ENCODE measurements around the gene SALL3.
"Not testable (repeated sequence)": the region's sequence is repeated elsewhere in the genome, so short reads cannot be mapped to it uniquely, and the experiment has no call there.

DNA sequence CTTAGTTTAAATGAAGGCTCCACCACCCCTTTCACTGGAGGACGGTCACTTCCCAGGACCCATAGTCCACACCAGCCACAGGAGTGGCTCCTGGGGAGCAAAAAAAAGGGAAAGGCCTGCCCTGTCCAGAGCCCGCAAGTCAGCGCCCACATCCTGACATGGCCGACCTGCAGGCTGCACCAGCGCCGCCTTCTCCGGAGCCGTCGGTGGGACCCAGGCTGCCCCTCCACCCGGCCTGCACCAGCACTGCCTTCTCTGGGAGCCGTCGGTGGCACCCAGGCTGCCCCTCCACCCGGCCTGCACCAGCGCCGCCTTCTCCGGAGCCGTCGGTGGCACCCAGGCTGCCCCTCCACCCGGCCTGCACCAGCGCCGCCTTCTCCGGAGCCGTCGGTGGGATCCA is 14.9 kb upstream of the SALL3 start:
- not testable (repeated sequence) for TF ChIP-seq CTCF (IDR thresholded peaks at IDR 0.05 in 8 of 11, conservative IDR thresholded peaks at IDR 0.05 in 3 of 11); POLR2AphosphoS5 (IDR thresholded peaks at IDR 0.05)
